ENCODE results near the gene NUP210. TPM values are rescaled to one million over a fixed set of nuclear protein-coding genes. Genes with fewer than 3 reads are reported as not detected.
A peak's percentile ranks its signal among the peaks of the same experiment; 100 is the strongest.

Gene NUP210
- total RNA-seq, 1 donor from 2014 or later: 91.9 TPM

- CTCF ChIA-PET: interaction anchor here (0.6 to 3.8 kb wide), 6 partner anchors 12 to 326 kb away, joined by 3 to 26 read pairs (median 3); no protein-coding TSS in a partner anchor
- no peak for ATAC-seq (ENCODE audit: low read depth)
- POLR2A ChIA-PET: interaction anchor here (2.5 kb wide), 1 partner anchor 34 kb away, joined by 13 read pairs; no protein-coding TSS in a partner anchor
- H3K27ac Mint-ChIP-seq: peak overlapping the region; percentile 98
- no peaks in the 10 kb centered on the region for H3K9me3 Mint-ChIP-seq
- intact Hi-C loops (cut with micrococcal nuclease): no loop called here
- no peak for DNase-seq
- peak overlapping the region; percentile 91 for H3K4me3 Mint-ChIP-seq
- no peaks in the 10 kb centered on the region for H3K27me3 Mint-ChIP-seq
- TF ChIP-seq CTCF (IDR thresholded peaks at IDR 0.05): no peak
- peaks cover 80% of the 10 kb centered on the region for H3K4me1 Mint-ChIP-seq
- H3K36me3 Mint-ChIP-seq (ENCODE audit: low read depth): peaks cover 6% of the 10 kb centered on the region
Measured at GRCh38 chr3:13417166-13417947, 2.8 kb downstream of the NUP210 start.

- no peak overlapping the region for H3K4me3 Mint-ChIP-seq
- ATAC-seq (ENCODE audit: low read depth) (no peak), DNase-seq (no peak)
- H3K36me3 Mint-ChIP-seq (ENCODE audit: low read depth): peaks cover 6% of the 10 kb centered on the region
- peaks cover 76% of the 10 kb centered on the region for H3K4me1 Mint-ChIP-seq
- no peak for TF ChIP-seq CTCF (IDR thresholded peaks at IDR 0.05)
- H3K9me3 Mint-ChIP-seq: no peaks in the 10 kb centered on the region
- ChIA-PET CTCF (interaction anchor here (0.7 to 3.8 kb wide), 5 partner anchors 11 to 327 kb away, joined by 3 to 26 read pairs (median 3); no protein-coding TSS in a partner anchor), POLR2A (interaction anchor here (0.6 to 2.5 kb wide), 2 partner anchors 14 to 35 kb away, joined by 3 to 13 read pairs; no protein-coding TSS in a partner anchor)
- intact Hi-C loops (cut with micrococcal nuclease): loop anchor here (2.0 kb wide), 2 partner anchors 331 to 575 kb away; partner anchors contain the start of gene RPL32
- no peaks in the 10 kb centered on the region for H3K27me3 Mint-ChIP-seq
- peak overlapping the region; percentile 98 for H3K27ac Mint-ChIP-seq
Measured at GRCh38 chr3:13415997-13416793, 3.9 kb downstream of the NUP210 start.

GRCh38 chr3:13415236-13415986, 4.7 kb downstream of the NUP210 start:
- H3K36me3 Mint-ChIP-seq (ENCODE audit: low read depth): peaks cover 6% of the 10 kb centered on the region
- peaks cover 70% of the 10 kb centered on the region for H3K4me1 Mint-ChIP-seq
- peak overlapping the region; percentile 79 for H3K4me3 Mint-ChIP-seq
- DNase-seq: no peak
- no peaks in the 10 kb centered on the region for H3K27me3 Mint-ChIP-seq
- intact Hi-C loops (cut with micrococcal nuclease): loop anchor here (2.0 kb wide), 2 partner anchors 331 to 575 kb away; partner anchors contain the start of gene RPL32
- H3K27ac Mint-ChIP-seq: peak overlapping the region; percentile 98
- no peaks in the 10 kb centered on the region for H3K9me3 Mint-ChIP-seq
- ChIA-PET POLR2A (interaction anchor here (1.3 to 2.5 kb wide), 3 partner anchors 36 to 324 kb away, joined by 6 to 26 read pairs (median 13); no protein-coding TSS in a partner anchor), CTCF (interaction anchor here (3.8 kb wide), 1 partner anchor 37 kb away, joined by 26 read pairs; no protein-coding TSS in a partner anchor)
- no peak for TF ChIP-seq CTCF (IDR thresholded peaks at IDR 0.05)
- no peak for ATAC-seq (ENCODE audit: low read depth)

- no peaks in the 10 kb centered on the region for H3K27me3 Mint-ChIP-seq
- ATAC-seq (ENCODE audit: low read depth) (peak; percentile 93), DNase-seq (peak; percentile 76)
- peaks cover 67% of the 10 kb centered on the region for H3K4me1 Mint-ChIP-seq
- ChIA-PET POLR2A (interaction anchor here (0.5 to 1.9 kb wide), 15 partner anchors 11 to 1237 kb away, joined by 3 to 26 read pairs (median 4); no protein-coding TSS in a partner anchor), CTCF (interaction anchor here (1.7 kb wide), 1 partner anchor 38 kb away, joined by 9 read pairs; no protein-coding TSS in a partner anchor)
- no peaks in the 10 kb centered on the region for H3K9me3 Mint-ChIP-seq
- intact Hi-C loops (cut with micrococcal nuclease): loop anchor here (1.0 to 5.0 kb wide), 6 partner anchors 23 to 573 kb away; partner anchors contain the start of gene RPL32
- no peak for TF ChIP-seq CTCF (IDR thresholded peaks at IDR 0.05)
- peaks cover 5% of the 10 kb centered on the region for H3K36me3 Mint-ChIP-seq (ENCODE audit: low read depth)
- peak overlapping the region; percentile 98 for H3K27ac Mint-ChIP-seq
- peak overlapping the region; percentile 79 for H3K4me3 Mint-ChIP-seq
Measured at GRCh38 chr3:13414040-13414729, 5.9 kb downstream of the NUP210 start.
